KG1 (cell line): Measurements from ENCODE around the gene ABAT.
A peak's percentile ranks its signal among the peaks of the same experiment; 100 is the strongest.
"Not testable (repeated sequence)": the region's sequence is repeated elsewhere in the genome, so short reads cannot be mapped to it uniquely, and the experiment has no call there.

Experiments
- DNase-seq: peaks from one replicate; lab custom pipeline; 2025; lab: John Stamatoyannopoulos, UW

Gene ABAT

GRCh38 chr16:8649829-8650554 is 24.4 kb upstream of the ABAT start:
- no peak for DNase-seq

- not testable (repeated sequence) for DNase-seq
These were observed 22.5 kb upstream of the ABAT start for GRCh38 chr16:8651958-8652357.

- peak; percentile 2 for DNase-seq
These were observed 19.2 kb upstream of the ABAT start for GRCh38 chr16:8655184-8655717.

- no peak for DNase-seq
These were observed 18.0 kb upstream of the ABAT start for GRCh38 chr16:8656376-8656775.

GRCh38 chr16:8660841-8661301 is 13.5 kb upstream of the ABAT start:
- peak; percentile 12 for DNase-seq

- no peak for DNase-seq
These were observed 12.7 kb upstream of the ABAT start for GRCh38 chr16:8661703-8662102.

- DNase-seq = no peak
These were observed 11.0 kb upstream of the ABAT start for GRCh38 chr16:8663192-8664089.

GRCh38 chr16:8665529-8665928 is 8.9 kb upstream of the ABAT start:
- no peak for DNase-seq

GRCh38 chr16:8667492-8667891 is 6.9 kb upstream of the ABAT start:
- DNase-seq = no peak

- no peak for DNase-seq
These were observed 6.3 kb upstream of the ABAT start for GRCh38 chr16:8668113-8668512.

GRCh38 chr16:8669481-8669880 is 4.9 kb upstream of the ABAT start:
- DNase-seq = no peak

- no peak for DNase-seq
These were observed 4.3 kb upstream of the ABAT start for GRCh38 chr16:8670014-8670560.

- no peak for DNase-seq
These were observed 605 bp upstream of the ABAT start for GRCh38 chr16:8673611-8674412.

GRCh38 chr16:8675183-8676159 is 1.1 kb downstream of the ABAT start:
- no peak for DNase-seq

GRCh38 chr16:8676160-8676547 is 1.7 kb downstream of the ABAT start:
- DNase-seq = no peak

GRCh38 chr16:8676737-8677375 is 2.4 kb downstream of the ABAT start:
- no peak for DNase-seq

GRCh38 chr16:8677481-8677880 is 3.1 kb downstream of the ABAT start:
- no peak for DNase-seq

- DNase-seq = no peak
These were observed 3.9 kb downstream of the ABAT start for GRCh38 chr16:8678068-8678927.

GRCh38 chr16:8679151-8679550 is 4.7 kb downstream of the ABAT start:
- no peak for DNase-seq
